C4-2B (cell line): ENCODE measurements around the gene MAP4K3.

Experiments
- ZFX ChIP-seq: fragments of 450-650 bp; IDR thresholded peaks from 2 replicates; pipeline ENCODE4 v1.6.1; 2017
- TF ChIP-seq, protein P1 (sequence below): fragments of 450-650 bp; conservative IDR thresholded peaks from 2 replicates; pipeline ENCODE4 v1.5.1; 2017; ENCODE audit warnings: mild to moderate bottlenecking

DNA sequence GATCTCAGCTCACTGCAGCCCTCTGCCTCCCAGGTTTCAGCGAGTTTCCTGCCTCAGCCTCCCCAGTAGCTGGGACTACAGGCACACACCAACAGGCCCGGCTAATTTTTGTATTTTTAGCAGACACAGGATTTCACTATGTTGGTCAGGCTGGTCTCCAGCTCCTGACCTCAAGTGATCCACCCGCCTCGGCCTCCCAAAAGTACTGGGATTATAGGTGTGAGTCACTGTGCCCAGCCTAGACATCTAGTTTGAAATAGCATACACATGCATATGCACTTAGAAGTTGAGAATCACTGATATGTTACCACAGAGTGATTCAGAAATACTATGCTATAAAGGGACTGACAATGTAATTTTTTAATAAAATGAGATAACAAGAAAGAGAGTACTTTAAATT, 123.5 kb downstream of the MAP4K3 start:
- TF ChIP-seq, protein P1, sequence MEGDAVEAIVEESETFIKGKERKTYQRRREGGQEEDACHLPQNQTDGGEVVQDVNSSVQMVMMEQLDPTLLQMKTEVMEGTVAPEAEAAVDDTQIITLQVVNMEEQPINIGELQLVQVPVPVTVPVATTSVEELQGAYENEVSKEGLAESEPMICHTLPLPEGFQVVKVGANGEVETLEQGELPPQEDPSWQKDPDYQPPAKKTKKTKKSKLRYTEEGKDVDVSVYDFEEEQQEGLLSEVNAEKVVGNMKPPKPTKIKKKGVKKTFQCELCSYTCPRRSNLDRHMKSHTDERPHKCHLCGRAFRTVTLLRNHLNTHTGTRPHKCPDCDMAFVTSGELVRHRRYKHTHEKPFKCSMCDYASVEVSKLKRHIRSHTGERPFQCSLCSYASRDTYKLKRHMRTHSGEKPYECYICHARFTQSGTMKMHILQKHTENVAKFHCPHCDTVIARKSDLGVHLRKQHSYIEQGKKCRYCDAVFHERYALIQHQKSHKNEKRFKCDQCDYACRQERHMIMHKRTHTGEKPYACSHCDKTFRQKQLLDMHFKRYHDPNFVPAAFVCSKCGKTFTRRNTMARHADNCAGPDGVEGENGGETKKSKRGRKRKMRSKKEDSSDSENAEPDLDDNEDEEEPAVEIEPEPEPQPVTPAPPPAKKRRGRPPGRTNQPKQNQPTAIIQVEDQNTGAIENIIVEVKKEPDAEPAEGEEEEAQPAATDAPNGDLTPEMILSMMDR = no peak
- no peak for TF ChIP-seq ZFX
